HepG2 (cell line): ENCODE results near the gene ARTN. TPM values are rescaled to one million over a fixed set of nuclear protein-coding genes. Genes with fewer than 3 reads are reported as not detected.
A peak's percentile ranks its signal among the peaks of the same experiment; 100 is the strongest.

Experiments used
- ATAC-seq: fragments of 200-7000 bp; cut with Tn5 transposase; 3 replicates; pipeline ENCODE4 v1.9.1; 2020; ENCODE audit warnings: mild to moderate bottlenecking, moderate library complexity
- BruUV-seq: library from RNA; stranded (reverse); fragments of 400-500 nt; replicated peaks from 2 replicates; lab custom pipeline; 2021; lab: Mats Ljungman, UMichigan
- CTCF ChIA-PET: fragments of 300-600 bp; formaldehyde crosslinking; extraction: SDS; loops from one replicate; lab custom pipeline; 2021; ENCODE audit warnings: low total read pairs, inconsistent platforms, low intra/inter-chr PET ratio; lab: Yijun Ruan, JAX
- POLR2A ChIA-PET: fragments of 350-600 bp; sonication (Branson Sonifier 250); formaldehyde crosslinking; loops from one replicate; lab custom pipeline; 2020; ENCODE audit warnings: antibody characterized with exemption, inconsistent platforms; lab: Yijun Ruan, JAX
- DNase-seq: peaks from one replicate; pipeline ENCODE4 v3.0.0-alpha.2; 2015; ENCODE audit warnings: low spot score
- FAIRE-seq: peaks from 3 replicates; lab custom pipeline; 2011; peaks lifted over from hg19 to GRCh38; lab: Jason Lieb, UNC
- H2AFZ ChIP-seq: one replicate; pipeline ENCODE4 v1.6.1; 2011; ENCODE audit warnings: low read length, inconsistent platforms
- H3K27ac ChIP-seq: fragments of 300-600 bp; 3 replicates; pipeline ENCODE4 v1.8.0; 2011; ENCODE audit warnings: mixed run types, mild to moderate bottlenecking, mixed read lengths, low read length, inconsistent platforms; ENCODE audit not compliant: insufficient read depth; ENCODE audit errors: extremely low read length
- H3K27me3 ChIP-seq, 2 experiments: fragments of 200-600 bp in 1 of 2; 2 replicates in 1 of 2; 3 replicates in 1 of 2; pipeline versions ENCODE4 v1.6.0 to v1.8.0; 2011; ENCODE audit warnings: low read length in 2 of 2, mild to moderate bottlenecking in 2 of 2, moderate library complexity in 2 of 2, inconsistent platforms in 1 of 2; ENCODE audit not compliant: insufficient read depth in 2 of 2, control insufficient read depth in 1 of 2
- H3K36me3 ChIP-seq, 2 experiments: fragments of 200-600 bp in 1 of 2; replicated peaks in 1 of 2; 2 replicates in 1 of 2; 3 replicates in 1 of 2; pipeline versions ENCODE4 v1.5.1 to v1.8.0; 2011; ENCODE audit warnings: low read length in 2 of 2, inconsistent platforms in 1 of 2; ENCODE audit not compliant: insufficient read depth in 2 of 2, control insufficient read depth in 1 of 2
- H3K4me1 ChIP-seq: 2 replicates; pipeline ENCODE4 v1.5.1; 2012; ENCODE audit warnings: low read length, inconsistent platforms; ENCODE audit not compliant: insufficient read depth
- H3K4me2 ChIP-seq: 2 replicates; pipeline ENCODE4 v1.6.0; 2011; ENCODE audit warnings: low read depth, low read length, inconsistent platforms
- H3K4me3 ChIP-seq, 3 experiments: fragments of 200-600 bp in 1 of 3; sonication (generic), shearing (Covaris generic) in 1 of 3; replicated peaks in 1 of 3; 2 replicates each; pipeline ENCODE4 v1.5.1; 2011 to 2016; ENCODE audit warnings: low read length in 3 of 3, inconsistent platforms in 2 of 3, low read depth in 2 of 3, mild to moderate bottlenecking in 2 of 3, control low read depth in 1 of 3, mixed read lengths in 1 of 3; ENCODE audit not compliant: insufficient read depth in 1 of 3
- H3K79me2 ChIP-seq: one replicate; pipeline ENCODE4 v1.6.1; 2011; ENCODE audit warnings: low read length, inconsistent platforms; ENCODE audit not compliant: insufficient read depth
- H3K9ac ChIP-seq: 2 replicates; pipeline ENCODE4 v1.6.0; 2011; ENCODE audit warnings: mild to moderate bottlenecking, low read depth, low read length, inconsistent platforms; ENCODE audit not compliant: insufficient read depth
- H3K9me3 ChIP-seq: 2 replicates; pipeline ENCODE4 v1.5.1; 2012; ENCODE audit warnings: mild to moderate bottlenecking, low read length
- H4K20me1 ChIP-seq: 2 replicates; pipeline ENCODE4 v1.6.0; 2011; ENCODE audit warnings: inconsistent platforms, mild to moderate bottlenecking, low read length, moderate library complexity; ENCODE audit not compliant: insufficient read depth
- ASH2L ChIP-seq: fragments of 300-600, 200-600 bp; sonication (generic); IDR thresholded peaks from 2 replicates; pipeline ENCODE4 v1.7.0; 2017; ENCODE audit warnings: low read depth, mild to moderate bottlenecking, moderate library complexity, mixed read lengths, low read length; ENCODE audit not compliant: insufficient read length
- GFI1 ChIP-seq: sonication (generic); formaldehyde crosslinking; IDR thresholded peaks from 2 replicates; pipeline ENCODE4 v1.5.0; 2020; ENCODE audit warnings: missing genetic modification reagents, mild to moderate bottlenecking, borderline replicate concordance
- GLI4 ChIP-seq: sonication (generic); formaldehyde crosslinking; IDR thresholded peaks from 2 replicates; pipeline ENCODE4 v1.5.1; 2020; ENCODE audit warnings: missing genetic modification reagents, mild to moderate bottlenecking, moderate library complexity, borderline replicate concordance
- HES4 ChIP-seq: sonication (generic); formaldehyde crosslinking; IDR thresholded peaks from 2 replicates; pipeline ENCODE4 v1.9.0; 2021; ENCODE audit warnings: mild to moderate bottlenecking, missing genetic modification reagents, borderline replicate concordance
- HNRNPH1 ChIP-seq: fragments of 200-400 bp; formaldehyde crosslinking; optimal IDR thresholded peaks from 2 replicates; pipeline ENCODE3; 2017; ENCODE audit warnings: mild to moderate bottlenecking, low read depth, low read length
- ISL2 ChIP-seq: sonication (generic); formaldehyde crosslinking; IDR thresholded peaks from 2 replicates; pipeline ENCODE4 v1.5.0; 2020; ENCODE audit warnings: missing genetic modification reagents
- KDM4B ChIP-seq: sonication (generic); formaldehyde crosslinking; IDR thresholded peaks from 2 replicates; pipeline ENCODE4 v1.4.0; 2020; ENCODE audit warnings: missing genetic modification reagents
- KLF15 ChIP-seq: sonication (generic); formaldehyde crosslinking; IDR thresholded peaks from 2 replicates; pipeline ENCODE4 v1.8.1; 2023; ENCODE audit warnings: borderline replicate concordance, mild to moderate bottlenecking, inconsistent platforms, missing genetic modification reagents, mixed read lengths
- MLLT10 ChIP-seq: sonication (generic); formaldehyde crosslinking; IDR thresholded peaks from 2 replicates; pipeline ENCODE4 v1.4.0; 2020; ENCODE audit warnings: missing genetic modification reagents
- NFKBIZ ChIP-seq: IDR thresholded peaks from 2 replicates; pipeline ENCODE4 v1.6.1; 2018; ENCODE audit warnings: missing genetic modification reagents, missing compliant biosample characterization
- ZBTB25 ChIP-seq: IDR thresholded peaks from 2 replicates; pipeline ENCODE4 v1.6.1; 2018; ENCODE audit warnings: missing genetic modification reagents
- ZBTB42 ChIP-seq: sonication (generic); formaldehyde crosslinking; IDR thresholded peaks from 2 replicates; pipeline ENCODE4 v1.5.0; 2020; ENCODE audit warnings: mild to moderate bottlenecking, missing genetic modification reagents
- ZKSCAN1 ChIP-seq: fragments of 150-350 bp; IDR thresholded peaks from 2 replicates; pipeline ENCODE4 v1.6.1; 2014; ENCODE audit warnings: low read length
- ZNF430 ChIP-seq: sonication (generic); formaldehyde crosslinking; IDR thresholded peaks from 2 replicates; pipeline ENCODE4 v1.9.0; 2021; ENCODE audit warnings: mild to moderate bottlenecking, missing genetic modification reagents
- ZNF431 ChIP-seq: sonication (generic); formaldehyde crosslinking; IDR thresholded peaks from 2 replicates; pipeline ENCODE4 v1.9.0; 2022; ENCODE audit warnings: missing genetic modification reagents, low read depth, mild to moderate bottlenecking, borderline replicate concordance
- ZNF564 ChIP-seq: sonication (generic); formaldehyde crosslinking; IDR thresholded peaks from 2 replicates; pipeline ENCODE4 v1.8.1; 2023; ENCODE audit warnings: mild to moderate bottlenecking, missing genetic modification reagents
- ZNF567 ChIP-seq: sonication (generic); formaldehyde crosslinking; IDR thresholded peaks from 2 replicates; pipeline ENCODE4 v1.8.1; 2023; ENCODE audit warnings: mild to moderate bottlenecking, missing genetic modification reagents, borderline replicate concordance
- ZNF678 ChIP-seq: sonication (generic); formaldehyde crosslinking; IDR thresholded peaks from 2 replicates; pipeline ENCODE4 v1.4.0; 2020; ENCODE audit warnings: mild to moderate bottlenecking, missing genetic modification reagents
- ZNF747 ChIP-seq: sonication (generic); formaldehyde crosslinking; IDR thresholded peaks from 2 replicates; pipeline ENCODE4 v1.8.1; 2023; ENCODE audit warnings: missing genetic modification reagents, mild to moderate bottlenecking, borderline replicate concordance
- ZNF777 ChIP-seq: sonication (generic); formaldehyde crosslinking; IDR thresholded peaks from 2 replicates; pipeline ENCODE4 v1.4.0; 2020; ENCODE audit warnings: missing genetic modification reagents
- WGBS: methylation state at CpG from one replicate; pipeline ENCODE4 v1.1.6; 2017; ENCODE audit warnings: low lambda C conversion rate; 5-methylcytosine and 5-hydroxymethylcytosine counted together
- in situ Hi-C: cut with HindIII; loops from 2 replicates; pipeline ENCODE4 v1.10.0; 2017; ENCODE audit warnings: low pct_unique_long_range_greater_than_20kb; ENCODE audit not compliant: extremely low pct_ligation_motif_present
- intact Hi-C: fragments of 100-400 bp; cut with micrococcal nuclease; formaldehyde crosslinking; loops from one replicate; pipeline ENCODE4 v1.10.0; 2022; ENCODE audit not compliant: unreplicated experiment
- polyA plus RNA-seq, 8 experiments: library from polyadenylated mRNA; depleted of rRNA in 3 of 8; stranded (reverse) in 7 of 8; unstranded in 1 of 8; fragments of >200 nt; fragmentation: Illumina TruSeq in 4 of 8; extraction: Trizol in 4 of 8; gene quantifications; 2 replicates each; pipeline versions ENCODE4 v1.2.1 to v1.2.3, GENCODE V29; 2011 to 2016; ENCODE audit warnings: low read depth in 4 of 8, missing spikeins in 1 of 8, mixed read lengths in 1 of 8; ENCODE audit not compliant: insufficient read depth in 1 of 8
- total RNA-seq, 5 experiments: library from RNA; depleted of rRNA; stranded (reverse); fragments of >200 nt; fragmentation: Illumina TruSeq; extraction: Trizol; gene quantifications; 2 replicates each; pipeline ENCODE4 v1.2.3, GENCODE V29; 2016; ENCODE audit warnings: low read depth in 1 of 5
- TF ChIP-seq, protein P1 (sequence below): conservative IDR thresholded peaks from 2 replicates; pipeline ENCODE4 v1.6.1; 2018; ENCODE audit warnings: missing genetic modification reagents
- TF ChIP-seq, protein P2 (sequence below): sonication (generic); formaldehyde crosslinking; IDR thresholded peaks from 2 replicates; pipeline ENCODE4 v1.8.1; 2023; ENCODE audit warnings: missing genetic modification reagents, mild to moderate bottlenecking, borderline replicate concordance

ARTN gene
- total and polyA plus RNA-seq, 2 of the 13 experiments (the other 11 are each of a cell fraction or from before 2014, with no cell fraction given), result 0.11 to 0.62 TPM

GRCh38 chr1:43933386-43934100 lies at the start of gene ARTN (continued):
- TF ChIP-seq ZBTB25 (CRISPR knock-in tag) (no peak), ZBTB42 (CRISPR knock-in tag) (no peak), ZNF777 (CRISPR knock-in tag) (peak; percentile 58; the same call in 1 of the 2 replicates), ZNF678 (no peak), HNRNPH1 (no peak), ISL2 (CRISPR knock-in tag) (peak; percentile 31; the same call in 1 of the 2 replicates), HES4 (CRISPR knock-in tag) (peak; percentile 11; the same call in 1 of the 2 replicates), NFKBIZ (CRISPR knock-in tag) (no peak), MLLT10 (no peak), ZNF564 (no peak)

DNA sequence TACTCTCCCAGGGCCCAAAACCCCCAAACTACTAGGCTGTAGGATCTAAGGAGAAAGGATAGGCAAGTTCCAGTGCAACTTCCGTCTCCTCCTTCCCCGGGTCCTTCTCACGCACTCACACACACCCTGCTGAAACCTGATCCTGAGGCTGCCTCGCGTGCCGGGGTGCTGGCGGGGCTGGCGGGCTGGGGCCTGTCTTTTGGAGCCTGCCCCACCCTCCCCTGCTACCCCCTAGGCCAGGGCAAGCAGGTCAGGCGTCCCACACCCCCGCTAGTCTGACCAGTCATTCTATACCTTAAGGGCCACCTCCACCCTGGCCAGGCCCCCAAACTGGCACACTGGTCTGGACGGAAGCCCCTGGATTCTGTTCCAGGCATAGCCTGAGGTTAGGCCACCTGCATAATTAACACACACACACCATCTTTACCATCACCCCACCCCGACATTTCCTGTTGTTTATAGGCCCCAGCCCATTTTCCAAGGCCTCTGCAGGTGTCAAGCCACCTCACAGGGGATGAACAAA lies 48.3 kb upstream of the ARTN start:
- CTCF ChIA-PET, result no interaction called here
- in situ Hi-C loops, result no loop called here
- TF ChIP-seq, protein P1, sequence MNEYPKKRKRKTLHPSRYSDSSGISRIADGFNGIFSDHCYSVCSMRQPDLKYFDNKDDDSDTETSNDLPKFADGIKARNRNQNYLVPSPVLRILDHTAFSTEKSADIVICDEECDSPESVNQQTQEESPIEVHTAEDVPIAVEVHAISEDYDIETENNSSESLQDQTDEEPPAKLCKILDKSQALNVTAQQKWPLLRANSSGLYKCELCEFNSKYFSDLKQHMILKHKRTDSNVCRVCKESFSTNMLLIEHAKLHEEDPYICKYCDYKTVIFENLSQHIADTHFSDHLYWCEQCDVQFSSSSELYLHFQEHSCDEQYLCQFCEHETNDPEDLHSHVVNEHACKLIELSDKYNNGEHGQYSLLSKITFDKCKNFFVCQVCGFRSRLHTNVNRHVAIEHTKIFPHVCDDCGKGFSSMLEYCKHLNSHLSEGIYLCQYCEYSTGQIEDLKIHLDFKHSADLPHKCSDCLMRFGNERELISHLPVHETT, result no peak
- TF ChIP-seq KDM4B (CRISPR knock-in tag) (no peak), GFI1 (CRISPR knock-in tag) (no peak), GLI4 (CRISPR knock-in tag) (no peak), ASH2L (no peak), ZNF430 (CRISPR knock-in tag) (no peak), KLF15 (CRISPR knock-in tag) (no peak), ZNF567 (CRISPR knock-in tag) (no peak), ZKSCAN1 (no peak), ZNF431 (CRISPR knock-in tag) (no peak), ISL2 (CRISPR knock-in tag) (no peak), ZNF747 (CRISPR knock-in tag) (no peak)
- TF ChIP-seq, protein P2, sequence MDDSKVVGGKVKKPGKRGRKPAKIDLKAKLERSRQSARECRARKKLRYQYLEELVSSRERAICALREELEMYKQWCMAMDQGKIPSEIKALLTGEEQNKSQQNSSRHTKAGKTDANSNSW (CRISPR knock-in tag), result no peak
- TF ChIP-seq, all 625 proteins: peak for 0
- WGBS, result 92% methylated on average over 6 of the region's 12 CpGs
- H3K27ac ChIP-seq, result no peak overlapping the region
- H2AFZ ChIP-seq, result no peak overlapping the region
- no TSS peak for BruUV-seq
- intact Hi-C loops, result no loop called here
- no peaks in the 10 kb centered on the region for H3K36me3 ChIP-seq
- ATAC-seq (no peak), FAIRE-seq (no peak), DNase-seq (no peak)
- H3K4me3 ChIP-seq, result no peak overlapping the region
- H3K79me2 ChIP-seq, result no peaks in the 10 kb centered on the region
- H3K27me3 ChIP-seq, result no peaks in the 10 kb centered on the region; a peak in 1 of 5 replicates
- H4K20me1 ChIP-seq, result no peaks in the 10 kb centered on the region
- POLR2A ChIA-PET, result no interaction called here
- no peak overlapping the region for H3K4me2 ChIP-seq
- H3K4me1 ChIP-seq, result no peaks in the 10 kb centered on the region
- H3K9ac ChIP-seq, result no peak overlapping the region
- H3K9me3 ChIP-seq, result no peaks in the 10 kb centered on the region
